ENCODE results near the gene PRSS37. TPM values are rescaled to one million over a fixed set of nuclear protein-coding genes. Genes with fewer than 3 reads are reported as not detected.

PRSS37 gene
- total RNA-seq, 1 experiment from 2014 or later, result not detected

DNA sequence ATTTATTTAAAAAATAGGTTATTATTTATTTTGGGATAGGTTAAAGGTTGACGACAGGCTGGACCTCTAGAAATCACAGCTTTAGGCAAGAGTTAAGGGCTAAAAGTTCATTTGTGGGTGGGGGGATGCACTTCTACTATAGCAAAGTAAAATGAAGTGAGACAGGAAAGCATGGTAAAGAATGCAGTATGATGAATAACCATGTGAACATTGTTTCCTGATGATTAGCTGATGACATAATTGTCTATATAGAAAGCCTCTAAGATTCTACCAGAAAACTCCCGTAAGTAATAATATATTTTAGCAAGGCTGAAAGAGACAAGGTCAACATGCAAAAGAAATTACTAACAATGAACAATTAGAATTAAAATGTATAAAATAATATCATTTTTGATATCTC lies 25.7 kb upstream of the PRSS37 start:
- Histone ChIP-seq H3K36me3 (ENCODE audit: control insufficient read depth, insufficient read depth, low read length) (no peaks in the 10 kb centered on the region), H3K9me3 (no peaks in the 10 kb centered on the region; the same call in 1 of the 2 replicates), H3K27me3 (replicated peaks; ENCODE audit: control insufficient read depth, insufficient read depth, low read length) (no peaks in the 10 kb centered on the region), H3K4me3 (ENCODE audit: low read depth, low read length) (no peak overlapping the region), H3K4me1 (peaks cover 11% of the 10 kb centered on the region)
- Mint-ChIP-seq H3K9me3 (ENCODE audit: unreplicated experiment) (no peaks in the 10 kb centered on the region), H3K27me3 (ENCODE audit: insufficient read depth, unreplicated experiment) (peaks cover 11% of the 10 kb centered on the region), H3K27ac (ENCODE audit: unreplicated experiment) (no peak overlapping the region), H3K36me3 (ENCODE audit: insufficient read depth, unreplicated experiment) (no peaks in the 10 kb centered on the region), H3K4me1 (ENCODE audit: low read depth, unreplicated experiment) (peaks cover 6% of the 10 kb centered on the region), H3K4me3 (ENCODE audit: unreplicated experiment) (no peak overlapping the region)
- intact Hi-C loops (cut with micrococcal nuclease; ENCODE audit: unreplicated experiment), result no loop called here
- no TSS peak for BruUV-seq (replicated peaks)
- no peak for DNase-seq
- TF ChIP-seq, protein P1, sequence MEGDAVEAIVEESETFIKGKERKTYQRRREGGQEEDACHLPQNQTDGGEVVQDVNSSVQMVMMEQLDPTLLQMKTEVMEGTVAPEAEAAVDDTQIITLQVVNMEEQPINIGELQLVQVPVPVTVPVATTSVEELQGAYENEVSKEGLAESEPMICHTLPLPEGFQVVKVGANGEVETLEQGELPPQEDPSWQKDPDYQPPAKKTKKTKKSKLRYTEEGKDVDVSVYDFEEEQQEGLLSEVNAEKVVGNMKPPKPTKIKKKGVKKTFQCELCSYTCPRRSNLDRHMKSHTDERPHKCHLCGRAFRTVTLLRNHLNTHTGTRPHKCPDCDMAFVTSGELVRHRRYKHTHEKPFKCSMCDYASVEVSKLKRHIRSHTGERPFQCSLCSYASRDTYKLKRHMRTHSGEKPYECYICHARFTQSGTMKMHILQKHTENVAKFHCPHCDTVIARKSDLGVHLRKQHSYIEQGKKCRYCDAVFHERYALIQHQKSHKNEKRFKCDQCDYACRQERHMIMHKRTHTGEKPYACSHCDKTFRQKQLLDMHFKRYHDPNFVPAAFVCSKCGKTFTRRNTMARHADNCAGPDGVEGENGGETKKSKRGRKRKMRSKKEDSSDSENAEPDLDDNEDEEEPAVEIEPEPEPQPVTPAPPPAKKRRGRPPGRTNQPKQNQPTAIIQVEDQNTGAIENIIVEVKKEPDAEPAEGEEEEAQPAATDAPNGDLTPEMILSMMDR (IDR thresholded peaks at IDR 0.05; ENCODE audit: insufficient read depth in 1 of 2, low read depth in 1 of 2, low read length in 1 of 2, severe bottlenecking in 1 of 2, unreplicated experiment in 1 of 2), result no peak
- CTCF ChIA-PET, result no interaction called here
- POLR2A ChIA-PET, result no interaction called here

DNA sequence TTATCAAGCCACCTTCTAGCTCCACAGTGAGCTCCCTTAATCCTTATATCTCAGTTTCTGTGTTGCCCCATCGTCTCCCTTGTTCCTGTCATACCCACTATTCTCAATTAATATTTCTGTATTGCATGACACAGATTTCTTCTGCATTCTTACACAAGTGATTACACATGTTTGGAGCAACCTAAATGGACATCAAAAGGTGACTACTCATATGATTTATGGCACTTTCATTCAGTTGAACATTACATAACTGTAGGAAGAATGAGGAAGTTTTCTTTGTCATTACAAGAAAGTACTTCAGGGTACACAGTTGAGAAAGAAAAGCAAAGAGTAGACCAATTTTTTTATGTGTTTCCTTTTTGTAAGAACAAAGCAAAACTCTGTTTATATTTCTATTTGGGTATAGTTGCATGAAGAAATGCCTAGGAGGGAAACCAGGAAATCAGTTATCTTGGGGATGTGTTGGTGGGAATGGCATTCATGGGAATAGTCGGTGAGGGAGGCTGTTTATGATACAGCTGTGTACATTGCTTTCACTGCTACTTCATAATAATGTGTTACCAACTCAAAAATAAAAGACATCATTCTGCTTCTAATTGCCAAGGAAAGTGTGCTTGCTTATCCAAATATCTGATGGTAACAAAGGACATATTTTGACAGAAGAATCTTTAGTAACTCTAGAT lies 23.6 kb upstream of the PRSS37 start:
- TF ChIP-seq, protein P1 (IDR thresholded peaks at IDR 0.05; ENCODE audit: insufficient read depth in 1 of 2, low read depth in 1 of 2, low read length in 1 of 2, severe bottlenecking in 1 of 2, unreplicated experiment in 1 of 2), result no peak
- H3K9me3 ChIP-seq, result no peaks in the 10 kb centered on the region; the same call in 1 of the 2 replicates
- no peaks in the 10 kb centered on the region for H3K36me3 Mint-ChIP-seq (ENCODE audit: insufficient read depth, unreplicated experiment)
- no peaks in the 10 kb centered on the region for H3K27me3 ChIP-seq (replicated peaks; ENCODE audit: control insufficient read depth, insufficient read depth, low read length)
- no peaks in the 10 kb centered on the region for H3K36me3 ChIP-seq (ENCODE audit: control insufficient read depth, insufficient read depth, low read length)
- BruUV-seq (replicated peaks), result no TSS peak
- H3K27ac Mint-ChIP-seq (ENCODE audit: unreplicated experiment), result no peak overlapping the region
- peaks cover 17% of the 10 kb centered on the region for H3K27me3 Mint-ChIP-seq (ENCODE audit: insufficient read depth, unreplicated experiment)
- no peaks in the 10 kb centered on the region for H3K9me3 Mint-ChIP-seq (ENCODE audit: unreplicated experiment)
- intact Hi-C loops (cut with micrococcal nuclease; ENCODE audit: unreplicated experiment), result no loop called here
- no peak overlapping the region for H3K4me3 ChIP-seq (ENCODE audit: low read depth, low read length)
- ChIA-PET POLR2A (no interaction called here), CTCF (no interaction called here)
- peaks cover 6% of the 10 kb centered on the region for H3K4me1 Mint-ChIP-seq (ENCODE audit: low read depth, unreplicated experiment)
- H3K4me1 ChIP-seq, result peaks cover 11% of the 10 kb centered on the region
- no peak for DNase-seq
- H3K4me3 Mint-ChIP-seq (ENCODE audit: unreplicated experiment), result no peak overlapping the region

DNA sequence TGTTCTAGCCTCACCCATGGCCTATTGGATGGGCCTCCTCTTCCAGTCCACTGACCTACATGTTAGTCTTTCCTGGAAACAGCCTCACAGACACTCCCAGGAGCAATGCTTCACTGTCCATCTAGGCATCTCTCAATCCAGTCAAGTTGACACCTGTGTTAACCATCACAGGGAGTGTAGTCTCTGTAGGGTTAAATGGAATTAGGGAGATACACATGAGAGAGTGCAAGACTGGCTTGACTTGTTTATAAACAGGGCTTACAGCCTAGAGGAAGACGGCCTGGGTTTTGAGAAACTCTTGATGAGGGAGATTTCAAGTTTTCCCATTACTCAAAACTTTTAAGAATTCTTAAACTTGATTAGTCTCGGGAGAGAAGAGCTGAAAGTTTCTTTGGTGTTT lies 18.9 kb upstream of the PRSS37 start:
- H3K4me1 ChIP-seq, result peaks cover 9% of the 10 kb centered on the region
- no peak overlapping the region for H3K27ac Mint-ChIP-seq (ENCODE audit: unreplicated experiment)
- H3K4me3 Mint-ChIP-seq (ENCODE audit: unreplicated experiment), result no peak overlapping the region
- peaks cover 6% of the 10 kb centered on the region for H3K4me1 Mint-ChIP-seq (ENCODE audit: low read depth, unreplicated experiment)
- peaks cover 11% of the 10 kb centered on the region for H3K9me3 Mint-ChIP-seq (ENCODE audit: unreplicated experiment)
- no peaks in the 10 kb centered on the region for H3K36me3 ChIP-seq (ENCODE audit: control insufficient read depth, insufficient read depth, low read length)
- no peaks in the 10 kb centered on the region for H3K36me3 Mint-ChIP-seq (ENCODE audit: insufficient read depth, unreplicated experiment)
- DNase-seq, result no peak
- ChIA-PET POLR2A (no interaction called here), CTCF (no interaction called here)
- peaks cover 13% of the 10 kb centered on the region for H3K27me3 Mint-ChIP-seq (ENCODE audit: insufficient read depth, unreplicated experiment)
- TF ChIP-seq, protein P1 (IDR thresholded peaks at IDR 0.05; ENCODE audit: insufficient read depth in 1 of 2, low read depth in 1 of 2, low read length in 1 of 2, severe bottlenecking in 1 of 2, unreplicated experiment in 1 of 2), result no peak
- 0 out of 2 replicates have a peak, but pooled peaks cover 5% of the 10 kb centered on the region for H3K9me3 ChIP-seq
- intact Hi-C loops (cut with micrococcal nuclease; ENCODE audit: unreplicated experiment), result no loop called here
- H3K27me3 ChIP-seq (replicated peaks; ENCODE audit: control insufficient read depth, insufficient read depth, low read length), result no peaks in the 10 kb centered on the region
- no peak overlapping the region for H3K4me3 ChIP-seq (ENCODE audit: low read depth, low read length)
- BruUV-seq (replicated peaks), result no TSS peak
